ENCODE measurements around the gene C11orf24.
A peak's percentile ranks its signal among the peaks of the same experiment; 100 is the strongest.
"Not testable (repeated sequence)": the region's sequence is repeated elsewhere in the genome, so short reads cannot be mapped to it uniquely, and the experiment has no call there.

The C11orf24 gene

DNA sequence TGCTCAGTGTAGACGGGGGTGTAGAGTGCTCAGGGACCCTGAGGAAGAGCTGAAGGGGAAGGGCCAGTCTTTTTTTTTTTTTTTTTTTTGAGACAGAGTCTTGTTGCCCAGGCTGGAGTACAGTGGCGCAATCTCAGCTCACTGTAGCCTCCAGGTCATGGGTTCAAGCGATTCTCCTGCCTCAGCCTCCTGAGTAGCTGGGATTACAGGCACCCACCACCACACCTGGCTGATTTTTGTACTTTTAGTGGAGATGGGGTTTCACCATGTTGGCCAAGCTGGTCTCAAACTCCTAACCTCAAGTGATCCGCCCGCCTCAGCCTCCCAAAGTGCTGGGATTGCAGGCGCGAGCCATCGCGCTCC lies 27.7 kb upstream of the C11orf24 start:
- not testable (repeated sequence) for DNase-seq (ENCODE audit: low spot score)

GRCh38 chr11:68298659-68299516 lies 27.1 kb upstream of the C11orf24 start:
- no peak for DNase-seq (ENCODE audit: low spot score)

- DNase-seq (ENCODE audit: low spot score): peak; percentile 88
Observed at GRCh38 chr11:68297812-68298658, 26.3 kb upstream of the C11orf24 start.

GRCh38 chr11:68297494-68297811 lies 25.7 kb upstream of the C11orf24 start:
- no peak for DNase-seq (ENCODE audit: low spot score)

DNA sequence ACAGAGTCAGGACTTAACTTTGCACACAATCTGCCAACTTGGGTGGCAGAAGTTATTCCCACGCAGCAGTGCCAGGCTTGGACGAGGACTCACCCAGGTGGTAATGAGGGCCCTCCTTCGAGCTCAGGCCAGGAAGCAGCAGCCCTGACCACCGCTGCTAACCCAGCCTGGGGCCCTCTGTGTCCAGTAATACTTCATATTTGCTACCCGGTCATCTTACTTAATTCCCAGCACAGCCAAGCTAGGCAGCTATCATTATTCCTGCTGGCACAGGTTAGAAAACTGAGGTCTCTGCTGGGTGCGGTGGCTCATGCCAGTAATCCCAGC lies 25.2 kb upstream of the C11orf24 start:
- no peak for DNase-seq (ENCODE audit: low spot score)

DNA sequence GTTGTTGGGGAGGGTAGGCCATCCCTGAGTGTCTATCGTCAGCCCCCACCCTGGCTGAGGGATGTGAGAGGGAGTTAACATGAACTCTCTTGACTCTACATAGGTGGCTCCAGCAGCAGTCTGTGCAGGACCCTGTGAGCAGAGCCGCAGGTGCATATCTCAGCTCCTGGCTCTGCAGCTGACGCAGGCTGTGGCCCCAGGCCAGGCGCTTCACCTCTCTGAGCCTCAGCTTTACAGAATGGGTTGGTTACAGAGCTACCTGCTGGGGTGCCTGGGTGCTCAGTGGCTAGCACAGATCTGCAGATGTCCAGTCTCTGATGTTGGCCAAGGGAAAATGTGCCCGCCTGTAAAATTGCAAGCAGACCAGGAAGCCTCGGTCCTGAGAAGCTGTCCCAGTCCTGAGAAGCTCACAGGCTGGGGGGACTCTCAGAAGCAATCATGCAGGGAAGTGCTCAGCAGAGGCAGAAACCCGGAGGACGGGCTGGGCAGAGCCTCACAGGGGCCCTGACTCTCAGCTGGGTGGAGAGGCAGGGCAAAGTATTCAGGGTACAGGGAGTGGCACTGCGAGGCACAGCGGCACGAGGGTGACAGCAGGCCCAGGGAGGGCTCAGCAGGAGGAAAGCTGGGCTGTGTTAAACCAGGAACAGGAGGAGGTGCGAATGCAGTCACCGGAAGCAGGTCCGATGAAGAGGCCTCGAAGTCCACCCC lies 24.7 kb upstream of the C11orf24 start:
- no peak for DNase-seq (ENCODE audit: low spot score)

- DNase-seq (ENCODE audit: low spot score): no peak
Observed at GRCh38 chr11:68295940-68296339, 24.2 kb upstream of the C11orf24 start.

- no peak for DNase-seq (ENCODE audit: low spot score)
Observed at GRCh38 chr11:68295271-68295670, 23.5 kb upstream of the C11orf24 start.

- no peak for DNase-seq (ENCODE audit: low spot score)
Observed at GRCh38 chr11:68293708-68294107, 21.9 kb upstream of the C11orf24 start.

DNA sequence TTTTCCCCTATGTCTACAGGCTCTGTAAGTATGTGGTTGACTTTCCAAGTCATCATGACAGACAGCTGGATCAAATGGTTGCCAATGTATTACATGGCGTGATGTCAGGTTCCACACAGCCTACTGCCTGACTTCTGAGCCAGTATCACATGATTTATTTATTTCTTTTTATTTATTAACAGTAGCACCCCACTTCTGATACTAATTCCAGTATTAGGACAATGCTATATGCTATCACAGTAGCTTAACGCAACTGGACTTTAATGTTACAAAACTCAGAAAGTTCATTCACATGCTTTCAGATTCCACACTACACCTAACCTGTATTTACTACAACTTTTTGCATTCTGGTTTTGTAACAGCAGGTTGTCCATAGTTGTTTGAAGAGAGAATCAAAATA lies 17.7 kb upstream of the C11orf24 start:
- no peak for DNase-seq (ENCODE audit: low spot score)

GRCh38 chr11:68287419-68287818 lies 15.6 kb upstream of the C11orf24 start:
- no peak for DNase-seq (ENCODE audit: low spot score)

GRCh38 chr11:68284588-68284987 lies 12.8 kb upstream of the C11orf24 start:
- not testable (repeated sequence) for DNase-seq (ENCODE audit: low spot score)

GRCh38 chr11:68282861-68283230 lies 11.1 kb upstream of the C11orf24 start:
- DNase-seq (ENCODE audit: low spot score): no peak

- DNase-seq (ENCODE audit: low spot score): no peak
Observed at GRCh38 chr11:68282141-68282860, 10.5 kb upstream of the C11orf24 start.

DNA sequence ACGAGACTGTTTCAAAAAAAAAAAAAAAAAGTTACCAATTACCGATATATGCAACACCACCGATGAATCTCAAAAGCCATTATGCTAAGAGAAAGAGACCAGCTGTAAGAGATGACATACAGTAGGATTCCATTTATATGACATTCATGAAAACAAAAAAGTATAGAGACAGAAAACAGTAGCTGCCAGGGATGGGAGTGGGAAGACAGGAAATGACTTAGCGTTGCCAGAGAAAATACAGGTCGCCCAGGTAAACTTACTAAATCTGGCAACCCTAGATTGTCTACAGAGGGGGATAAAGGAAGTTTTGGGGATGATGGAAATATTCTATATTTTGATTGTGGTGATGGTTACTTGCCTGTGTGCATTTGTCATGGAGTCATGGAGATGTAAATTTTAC lies 7.9 kb upstream of the C11orf24 start:
- no peak for DNase-seq (ENCODE audit: low spot score)

- DNase-seq (ENCODE audit: low spot score): no peak
Observed at GRCh38 chr11:68276861-68277260, 5.1 kb upstream of the C11orf24 start.

- no peak for DNase-seq (ENCODE audit: low spot score)
Observed at GRCh38 chr11:68275721-68276507, 4.1 kb upstream of the C11orf24 start.

GRCh38 chr11:68274306-68274705 lies 2.5 kb upstream of the C11orf24 start:
- no peak for DNase-seq (ENCODE audit: low spot score)

DNA sequence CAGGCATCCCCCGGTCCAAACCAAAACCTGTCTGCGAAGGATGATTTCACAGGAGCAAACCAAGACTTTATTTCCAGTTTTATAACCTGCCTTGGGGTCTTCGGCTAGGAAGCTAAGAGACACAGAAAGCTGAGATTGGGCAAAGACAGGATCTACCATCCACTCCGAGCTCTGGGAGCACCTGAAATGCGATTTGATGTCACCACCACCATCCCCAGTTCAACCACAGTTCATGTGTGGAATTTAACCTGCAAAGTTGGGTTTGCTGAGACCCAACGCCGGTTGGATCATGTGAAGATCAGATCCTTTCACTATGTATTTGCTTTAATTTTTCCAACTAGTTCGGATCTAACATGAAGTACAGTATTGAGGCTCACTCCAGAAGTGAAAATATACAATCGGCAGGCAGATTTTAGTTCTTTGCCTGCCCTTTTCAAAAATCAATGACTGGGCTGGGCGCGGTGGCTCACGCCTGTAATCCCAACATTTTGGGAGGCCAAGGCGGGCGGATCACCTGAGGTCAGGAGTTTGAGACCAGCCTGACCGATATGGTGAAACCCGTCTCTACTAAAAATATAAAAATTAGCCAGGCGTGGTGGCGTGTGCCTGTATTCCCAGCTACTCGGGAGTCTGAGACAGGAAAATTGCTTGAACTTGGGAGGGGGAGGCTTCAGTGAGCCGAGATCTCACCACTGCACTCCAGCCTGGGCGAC lies 1.4 kb upstream of the C11orf24 start:
- no peak for DNase-seq (ENCODE audit: low spot score)

DNA sequence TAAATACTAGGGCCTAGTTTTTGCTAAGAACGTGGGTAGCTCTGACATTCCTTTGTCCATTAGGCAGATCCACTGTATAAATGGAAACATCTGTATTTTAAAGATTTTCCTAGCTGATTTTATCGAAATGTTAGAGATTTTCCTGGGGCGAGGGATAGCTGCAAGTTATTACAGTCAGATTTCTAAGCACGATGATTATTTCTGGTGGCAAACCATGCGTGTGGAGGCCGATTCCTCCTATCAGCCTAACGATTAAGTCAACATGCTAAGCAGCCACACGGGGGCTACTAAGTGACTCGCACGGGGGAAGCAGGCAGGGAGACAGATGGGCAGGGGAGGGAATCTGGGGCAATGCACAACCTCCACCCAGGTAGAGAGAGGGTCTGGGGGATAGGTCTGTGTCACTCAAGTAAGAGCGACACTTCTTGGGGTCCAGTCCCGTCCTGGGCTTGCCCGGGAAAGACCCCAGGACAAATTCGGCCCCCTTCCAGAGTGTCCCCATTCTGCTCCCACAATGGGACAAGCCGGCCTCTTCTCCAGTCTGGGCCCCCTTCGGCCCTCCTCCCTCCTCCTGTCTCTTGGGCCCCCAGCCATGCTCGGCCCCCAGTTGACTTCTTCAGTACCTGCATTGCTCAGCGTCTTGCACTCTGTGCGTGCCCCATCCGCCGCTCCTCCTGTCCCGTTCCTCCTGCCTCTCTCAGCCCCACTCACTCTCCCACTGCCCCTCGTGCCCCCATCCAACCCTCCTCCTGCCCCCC lies 571 bp downstream of the C11orf24 start:
- DNase-seq (ENCODE audit: low spot score): peak; percentile 95

Measured in hepatic stellate cell (primary cell).